HepG2 (cell line): ENCODE results near the gene NSMF. TPM values are rescaled to one million over a fixed set of nuclear protein-coding genes. Genes with fewer than 3 reads are reported as not detected.

Experiments
- CBX1 ChIP-seq: IDR thresholded peaks from one replicate; pipeline ENCODE4 v1.6.1; 2016; ENCODE audit warnings: antibody characterized with exemption, low read depth
- CERS6 ChIP-seq: sonication (generic); formaldehyde crosslinking; IDR thresholded peaks from 2 replicates; pipeline ENCODE4 v1.5.0; 2020; ENCODE audit warnings: missing genetic modification reagents
- DNMT3B ChIP-seq: conservative IDR thresholded peaks from 2 replicates; pipeline ENCODE4 v1.6.1; 2016; ENCODE audit warnings: missing biosample characterization, control low read depth
- GRHL1 ChIP-seq: sonication (generic); formaldehyde crosslinking; conservative IDR thresholded peaks from 2 replicates; pipeline ENCODE4 v1.8.0; 2022; ENCODE audit warnings: missing genetic modification reagents
- PCBP2 ChIP-seq: fragments of 200-400 bp; formaldehyde crosslinking; optimal IDR thresholded peaks from 2 replicates; pipeline ENCODE3; 2018; ENCODE audit warnings: low read length, low read depth; ENCODE audit not compliant: poor library complexity, severe bottlenecking
- SNAPC2 ChIP-seq: sonication (generic); formaldehyde crosslinking; IDR thresholded peaks from 2 replicates; pipeline ENCODE4 v1.8.1; 2022; ENCODE audit warnings: mild to moderate bottlenecking, missing genetic modification reagents
- ZC3H13 ChIP-seq: sonication (generic); formaldehyde crosslinking; IDR thresholded peaks from 2 replicates; pipeline ENCODE4 v1.8.1; 2023; ENCODE audit warnings: mild to moderate bottlenecking, missing genetic modification reagents, moderate library complexity
- ZNF292 ChIP-seq: sonication (generic); formaldehyde crosslinking; IDR thresholded peaks from 2 replicates; pipeline ENCODE4 v1.8.1; 2022; ENCODE audit warnings: mild to moderate bottlenecking, low read depth, missing genetic modification reagents, borderline replicate concordance
- ZNF432 ChIP-seq: sonication (generic); formaldehyde crosslinking; IDR thresholded peaks from 2 replicates; pipeline ENCODE4 v1.5.0; 2020; ENCODE audit warnings: missing genetic modification reagents, mild to moderate bottlenecking, borderline replicate concordance
- ZNF496 ChIP-seq: sonication (generic); formaldehyde crosslinking; IDR thresholded peaks from 2 replicates; pipeline ENCODE4 v1.8.1; 2023; ENCODE audit warnings: mild to moderate bottlenecking, moderate library complexity, missing genetic modification reagents; ENCODE audit not compliant: insufficient replicate concordance
- ZNF644 ChIP-seq: IDR thresholded peaks from 2 replicates; pipeline ENCODE4 v1.6.1; 2016; ENCODE audit warnings: low read depth
- ZNF672 ChIP-seq: sonication (generic); formaldehyde crosslinking; IDR thresholded peaks from 2 replicates; pipeline ENCODE4 v1.8.1; 2022; ENCODE audit warnings: missing genetic modification reagents
- ZNF75D ChIP-seq: sonication (generic); formaldehyde crosslinking; IDR thresholded peaks from 2 replicates; pipeline ENCODE4 v1.8.1; 2023; ENCODE audit warnings: missing genetic modification reagents, mild to moderate bottlenecking, borderline replicate concordance
- polyA plus RNA-seq, 8 experiments: library from polyadenylated mRNA; depleted of rRNA in 3 of 8; stranded (reverse) in 7 of 8; unstranded in 1 of 8; fragments of >200 nt; fragmentation: Illumina TruSeq in 4 of 8; extraction: Trizol in 4 of 8; gene quantifications; 2 replicates each; pipeline versions ENCODE4 v1.2.1 to v1.2.3, GENCODE V29; 2011 to 2016; ENCODE audit warnings: low read depth in 4 of 8, missing spikeins in 1 of 8, mixed read lengths in 1 of 8; ENCODE audit not compliant: insufficient read depth in 1 of 8
- total RNA-seq, 5 experiments: library from RNA; depleted of rRNA; stranded (reverse); fragments of >200 nt; fragmentation: Illumina TruSeq; extraction: Trizol; gene quantifications; 2 replicates each; pipeline ENCODE4 v1.2.3, GENCODE V29; 2016; ENCODE audit warnings: low read depth in 1 of 5
- TF ChIP-seq, protein P1 (sequence below): sonication (generic); formaldehyde crosslinking; IDR thresholded peaks from 2 replicates; pipeline ENCODE4 v1.8.0; 2022; ENCODE audit warnings: low read depth, missing genetic modification reagents
- TF ChIP-seq, protein P2 (sequence below): sonication (generic); formaldehyde crosslinking; IDR thresholded peaks from 2 replicates; pipeline ENCODE4 v1.4.0; 2020; ENCODE audit warnings: missing genetic modification reagents, borderline replicate concordance
- TF ChIP-seq, protein P3 (sequence below): IDR thresholded peaks from 2 replicates; pipeline ENCODE4 v1.6.1; 2016; ENCODE audit warnings: missing compliant biosample characterization, missing genetic modification reagents, borderline replicate concordance
- TF ChIP-seq, protein P4 (sequence below): sonication (generic); formaldehyde crosslinking; conservative IDR thresholded peaks from 2 replicates; pipeline ENCODE4 v1.8.1; 2023; ENCODE audit warnings: missing genetic modification reagents

NSMF gene
- total and polyA plus RNA-seq, 2 of the 13 experiments (the other 11 are each of a cell fraction or from before 2014, with no cell fraction given): 44.3 to 183 TPM

DNA sequence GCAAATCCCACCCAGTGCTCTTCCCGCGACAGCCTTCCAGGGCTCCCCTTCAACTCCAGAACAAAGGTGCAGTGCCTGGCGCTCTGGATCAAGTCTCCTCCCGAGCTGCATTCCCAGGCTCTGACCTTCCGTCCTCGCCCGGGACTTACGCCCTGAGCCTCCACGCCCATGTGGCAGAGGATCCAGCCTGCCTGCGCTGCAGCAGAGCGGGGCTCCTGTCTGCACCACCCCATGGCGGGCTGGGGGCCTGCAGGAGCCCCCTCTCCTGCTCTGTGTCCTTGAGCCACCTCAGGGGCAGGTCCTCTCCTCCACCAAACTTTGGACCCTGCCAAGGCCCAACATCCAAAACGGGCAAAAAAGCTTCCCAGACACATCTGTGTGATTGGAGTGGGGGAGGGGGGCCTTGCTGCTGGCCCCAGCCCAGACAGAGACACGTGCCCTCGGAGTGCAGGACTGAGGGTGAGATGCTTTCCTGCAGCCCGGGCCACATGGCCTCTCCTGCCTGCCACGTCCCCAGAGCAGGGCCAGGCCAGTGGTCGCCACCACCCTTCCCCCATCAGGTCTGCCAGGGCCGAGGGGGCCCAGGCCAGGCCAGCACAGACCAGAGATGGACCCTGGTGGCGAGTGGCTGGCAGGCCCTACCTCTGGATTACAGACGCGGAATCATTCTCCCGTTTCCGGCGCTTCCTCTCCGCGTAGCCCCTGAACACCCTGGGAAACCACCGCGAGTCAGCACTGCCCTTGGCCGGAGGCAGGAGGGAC is 4.4 kb downstream of the NSMF start (continued):
- TF ChIP-seq, protein P1, sequence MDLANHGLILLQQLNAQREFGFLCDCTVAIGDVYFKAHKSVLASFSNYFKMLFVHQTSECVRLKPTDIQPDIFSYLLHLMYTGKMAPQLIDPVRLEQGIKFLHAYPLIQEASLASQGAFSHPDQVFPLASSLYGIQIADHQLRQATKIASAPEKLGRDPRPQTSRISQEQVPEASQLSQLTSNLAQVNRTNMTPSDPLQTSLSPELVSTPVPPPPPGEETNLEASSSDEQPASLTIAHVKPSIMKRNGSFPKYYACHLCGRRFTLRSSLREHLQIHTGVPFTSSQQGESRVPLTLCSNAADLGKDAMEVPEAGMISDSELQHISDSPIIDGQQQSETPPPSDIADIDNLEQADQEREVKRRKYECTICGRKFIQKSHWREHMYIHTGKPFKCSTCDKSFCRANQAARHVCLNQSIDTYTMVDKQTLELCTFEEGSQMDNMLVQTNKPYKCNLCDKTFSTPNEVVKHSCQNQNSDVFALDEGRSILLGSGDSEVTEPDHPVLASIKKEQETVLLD (CRISPR knock-in tag): 0 out of 2 replicates have a peak, but pooled peaks have one; percentile 51
- TF ChIP-seq ZNF292 (CRISPR knock-in tag) (no peak; the same call in 1 of the 2 replicates), CERS6 (CRISPR knock-in tag) (0 out of 2 replicates have a peak, but pooled peaks have one; percentile 14), ZNF672 (CRISPR knock-in tag) (no peak), ZNF432 (CRISPR knock-in tag) (no peak), DNMT3B (CRISPR knock-in tag) (no peak), ZNF496 (CRISPR knock-in tag) (no peak), CBX1 (no peak), PCBP2 (no peak), SNAPC2 (CRISPR knock-in tag) (peak; percentile 92), ZNF75D (CRISPR knock-in tag) (no peak), ZNF644 (CRISPR knock-in tag) (no peak), GRHL1 (no peak), ZC3H13 (CRISPR knock-in tag) (peak; percentile 94)
- TF ChIP-seq, protein P2, sequence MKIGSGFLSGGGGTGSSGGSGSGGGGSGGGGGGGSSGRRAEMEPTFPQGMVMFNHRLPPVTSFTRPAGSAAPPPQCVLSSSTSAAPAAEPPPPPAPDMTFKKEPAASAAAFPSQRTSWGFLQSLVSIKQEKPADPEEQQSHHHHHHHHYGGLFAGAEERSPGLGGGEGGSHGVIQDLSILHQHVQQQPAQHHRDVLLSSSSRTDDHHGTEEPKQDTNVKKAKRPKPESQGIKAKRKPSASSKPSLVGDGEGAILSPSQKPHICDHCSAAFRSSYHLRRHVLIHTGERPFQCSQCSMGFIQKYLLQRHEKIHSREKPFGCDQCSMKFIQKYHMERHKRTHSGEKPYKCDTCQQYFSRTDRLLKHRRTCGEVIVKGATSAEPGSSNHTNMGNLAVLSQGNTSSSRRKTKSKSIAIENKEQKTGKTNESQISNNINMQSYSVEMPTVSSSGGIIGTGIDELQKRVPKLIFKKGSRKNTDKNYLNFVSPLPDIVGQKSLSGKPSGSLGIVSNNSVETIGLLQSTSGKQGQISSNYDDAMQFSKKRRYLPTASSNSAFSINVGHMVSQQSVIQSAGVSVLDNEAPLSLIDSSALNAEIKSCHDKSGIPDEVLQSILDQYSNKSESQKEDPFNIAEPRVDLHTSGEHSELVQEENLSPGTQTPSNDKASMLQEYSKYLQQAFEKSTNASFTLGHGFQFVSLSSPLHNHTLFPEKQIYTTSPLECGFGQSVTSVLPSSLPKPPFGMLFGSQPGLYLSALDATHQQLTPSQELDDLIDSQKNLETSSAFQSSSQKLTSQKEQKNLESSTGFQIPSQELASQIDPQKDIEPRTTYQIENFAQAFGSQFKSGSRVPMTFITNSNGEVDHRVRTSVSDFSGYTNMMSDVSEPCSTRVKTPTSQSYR: peak; percentile 99
- TF ChIP-seq, protein P3, sequence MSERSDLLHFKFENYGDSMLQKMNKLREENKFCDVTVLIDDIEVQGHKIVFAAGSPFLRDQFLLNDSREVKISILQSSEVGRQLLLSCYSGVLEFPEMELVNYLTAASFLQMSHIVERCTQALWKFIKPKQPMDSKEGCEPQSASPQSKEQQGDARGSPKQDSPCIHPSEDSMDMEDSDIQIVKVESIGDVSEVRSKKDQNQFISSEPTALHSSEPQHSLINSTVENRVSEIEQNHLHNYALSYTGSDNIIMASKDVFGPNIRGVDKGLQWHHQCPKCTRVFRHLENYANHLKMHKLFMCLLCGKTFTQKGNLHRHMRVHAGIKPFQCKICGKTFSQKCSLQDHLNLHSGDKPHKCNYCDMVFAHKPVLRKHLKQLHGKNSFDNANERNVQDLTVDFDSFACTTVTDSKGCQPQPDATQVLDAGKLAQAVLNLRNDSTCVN (CRISPR knock-in tag): peak; percentile 83
- TF ChIP-seq, protein P4, sequence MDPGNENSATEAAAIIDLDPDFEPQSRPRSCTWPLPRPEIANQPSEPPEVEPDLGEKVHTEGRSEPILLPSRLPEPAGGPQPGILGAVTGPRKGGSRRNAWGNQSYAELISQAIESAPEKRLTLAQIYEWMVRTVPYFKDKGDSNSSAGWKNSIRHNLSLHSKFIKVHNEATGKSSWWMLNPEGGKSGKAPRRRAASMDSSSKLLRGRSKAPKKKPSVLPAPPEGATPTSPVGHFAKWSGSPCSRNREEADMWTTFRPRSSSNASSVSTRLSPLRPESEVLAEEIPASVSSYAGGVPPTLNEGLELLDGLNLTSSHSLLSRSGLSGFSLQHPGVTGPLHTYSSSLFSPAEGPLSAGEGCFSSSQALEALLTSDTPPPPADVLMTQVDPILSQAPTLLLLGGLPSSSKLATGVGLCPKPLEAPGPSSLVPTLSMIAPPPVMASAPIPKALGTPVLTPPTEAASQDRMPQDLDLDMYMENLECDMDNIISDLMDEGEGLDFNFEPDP (CRISPR knock-in tag): no peak
